Panc1 (cell line): ENCODE results near the gene SEC62. TPM values are rescaled to one million over a fixed set of nuclear protein-coding genes. Genes with fewer than 3 reads are reported as not detected.

ENCODE experiments used
- ATAC-seq: fragments of 200-7000 bp; cut with Tn5 transposase; 2 replicates; pipeline ENCODE4 v1.9.1; 2020; ENCODE audit warnings: mild to moderate bottlenecking, moderate library complexity
- BruUV-seq: library from RNA; stranded (reverse); fragments of 400-500 nt; replicated peaks from 2 replicates; lab custom pipeline; 2021; lab: Mats Ljungman, UMichigan
- CTCF ChIA-PET: fragments of 300-600 bp; sonication (Branson Sonifier 250); formaldehyde crosslinking; loops from one replicate; lab custom pipeline; 2022; ENCODE audit warnings: antibody characterized with exemption; lab: Charles Lee
- POLR2A ChIA-PET: fragments of 300-600 bp; sonication (Branson Sonifier 250); formaldehyde crosslinking; loops from one replicate; lab custom pipeline; 2022; ENCODE audit warnings: antibody characterized with exemption; lab: Charles Lee
- DNase-seq: peaks from one replicate; pipeline ENCODE4 v3.0.0-alpha.2; 2010; ENCODE audit warnings: low read depth, low spot score
- H3K27ac ChIP-seq: 2 replicates; pipeline ENCODE4 v1.5.1; 2011; ENCODE audit warnings: mild to moderate bottlenecking, low read length, inconsistent platforms
- H3K27me3 ChIP-seq: fragments of 200-500 bp; sonication (Bioruptor generic); 2 replicates; pipeline ENCODE4 v1.6.0; 2014; ENCODE audit warnings: low read length, inconsistent platforms; ENCODE audit not compliant: control insufficient read depth, insufficient read depth
- H3K36me3 ChIP-seq: fragments of 200-500 bp; sonication (Bioruptor generic); 2 replicates; pipeline ENCODE4 v1.5.1; 2014; ENCODE audit warnings: inconsistent platforms, mild to moderate bottlenecking, low read length, moderate library complexity; ENCODE audit not compliant: control insufficient read depth, insufficient read depth
- H3K4me1 ChIP-seq: 2 replicates; pipeline ENCODE4 v1.5.1; 2011; ENCODE audit warnings: inconsistent platforms, mild to moderate bottlenecking, low read length, moderate library complexity; ENCODE audit not compliant: control insufficient read depth, insufficient read depth
- H3K4me3 ChIP-seq, 2 experiments: 2 replicates each; pipeline ENCODE4 v1.5.1; 2011 to 2012; ENCODE audit warnings: low read depth in 2 of 2, low read length in 2 of 2, mild to moderate bottlenecking in 2 of 2, inconsistent platforms in 1 of 2, moderate library complexity in 1 of 2
- H3K9me3 ChIP-seq: fragments of 200-500 bp; sonication (Bioruptor generic); 2 replicates; pipeline ENCODE4 v1.5.1; 2014; ENCODE audit warnings: low read depth, mild to moderate bottlenecking, inconsistent platforms, low read length, moderate library complexity; ENCODE audit not compliant: control insufficient read depth, insufficient read depth
- POLR2AphosphoS5 ChIP-seq: IDR thresholded peaks from 2 replicates; pipeline ENCODE4 v1.6.1; 2012; ENCODE audit warnings: mild to moderate bottlenecking, low read depth, low read length, moderate library complexity
- SIN3A ChIP-seq: IDR thresholded peaks from 2 replicates; pipeline ENCODE4 v1.6.1; 2012; ENCODE audit warnings: low read depth, mild to moderate bottlenecking, low read length, moderate library complexity, borderline replicate concordance; ENCODE audit not compliant: insufficient read depth
- TCF7L2 ChIP-seq: IDR thresholded peaks from 2 replicates; pipeline ENCODE4 v1.6.1; 2011; ENCODE audit warnings: mild to moderate bottlenecking, low read depth, low read length, inconsistent platforms
- in situ Hi-C: cut with HindIII; loops from 2 replicates; pipeline ENCODE4 v1.10.0; 2016; ENCODE audit warnings: low sequenced_read_pairs, low pct_unique_long_range_greater_than_20kb
- intact Hi-C: fragments of 100-400 bp; cut with micrococcal nuclease; formaldehyde crosslinking; loops from one replicate; pipeline ENCODE4 v1.10.0; 2022; ENCODE audit not compliant: unreplicated experiment
- total RNA-seq: library from RNA; stranded (reverse); gene quantifications from one replicate; pipeline ENCODE4 v1.2.1, GENCODE V29; 2021; ENCODE audit not compliant: unreplicated experiment
- TF ChIP-seq, protein P1 (sequence below): fragments of 450-650 bp; IDR thresholded peaks from 2 replicates; pipeline ENCODE4 v1.5.1; 2017; ENCODE audit warnings: mild to moderate bottlenecking
- TF ChIP-seq, protein P2 (sequence below), 2 experiments: IDR thresholded peaks; 2 replicates each; pipeline ENCODE4 v1.6.1; 2011 to 2012; ENCODE audit warnings: low read depth in 2 of 2, control low read depth in 1 of 2, low read length in 1 of 2, mild to moderate bottlenecking in 1 of 2, moderate library complexity in 1 of 2; ENCODE audit not compliant: insufficient read depth in 1 of 2

SEC62 gene
- total RNA-seq, 1 experiment from 2014 or later, result 89.9 TPM

DNA sequence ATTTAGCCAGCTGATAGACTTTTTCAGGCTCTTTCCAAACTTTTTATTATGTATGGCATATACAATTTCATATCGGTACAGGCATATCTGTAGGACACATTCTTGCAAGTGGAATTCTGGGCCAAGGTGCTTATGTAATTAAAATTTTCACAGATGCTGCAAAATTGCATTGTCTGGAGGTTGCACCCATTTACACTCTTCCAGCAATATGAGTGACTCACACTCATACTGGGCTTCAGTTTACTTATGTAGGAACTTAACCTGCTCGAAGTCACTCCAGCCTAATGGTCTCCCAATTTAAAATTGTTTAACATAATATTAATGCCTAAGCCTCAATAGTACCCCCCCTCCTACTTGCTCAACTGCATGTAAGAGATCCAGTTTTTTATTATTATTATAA, 11.2 kb upstream of the SEC62 start:
- CTCF ChIA-PET, result no interaction called here
- Histone ChIP-seq H3K4me3 (no peak overlapping the region), H3K27ac (no peak overlapping the region), H3K9me3 (no peaks in the 10 kb centered on the region), H3K36me3 (no peaks in the 10 kb centered on the region), H3K27me3 (peaks cover 13% of the 10 kb centered on the region), H3K4me1 (no peaks in the 10 kb centered on the region)
- POLR2A ChIA-PET, result no interaction called here
- in situ Hi-C loops, result no loop called here
- BruUV-seq, result no TSS peak
- no peak for ATAC-seq
- TF ChIP-seq SIN3A (no peak), POLR2AphosphoS5 (no peak), TCF7L2 (no peak)
- TF ChIP-seq, protein P1, sequence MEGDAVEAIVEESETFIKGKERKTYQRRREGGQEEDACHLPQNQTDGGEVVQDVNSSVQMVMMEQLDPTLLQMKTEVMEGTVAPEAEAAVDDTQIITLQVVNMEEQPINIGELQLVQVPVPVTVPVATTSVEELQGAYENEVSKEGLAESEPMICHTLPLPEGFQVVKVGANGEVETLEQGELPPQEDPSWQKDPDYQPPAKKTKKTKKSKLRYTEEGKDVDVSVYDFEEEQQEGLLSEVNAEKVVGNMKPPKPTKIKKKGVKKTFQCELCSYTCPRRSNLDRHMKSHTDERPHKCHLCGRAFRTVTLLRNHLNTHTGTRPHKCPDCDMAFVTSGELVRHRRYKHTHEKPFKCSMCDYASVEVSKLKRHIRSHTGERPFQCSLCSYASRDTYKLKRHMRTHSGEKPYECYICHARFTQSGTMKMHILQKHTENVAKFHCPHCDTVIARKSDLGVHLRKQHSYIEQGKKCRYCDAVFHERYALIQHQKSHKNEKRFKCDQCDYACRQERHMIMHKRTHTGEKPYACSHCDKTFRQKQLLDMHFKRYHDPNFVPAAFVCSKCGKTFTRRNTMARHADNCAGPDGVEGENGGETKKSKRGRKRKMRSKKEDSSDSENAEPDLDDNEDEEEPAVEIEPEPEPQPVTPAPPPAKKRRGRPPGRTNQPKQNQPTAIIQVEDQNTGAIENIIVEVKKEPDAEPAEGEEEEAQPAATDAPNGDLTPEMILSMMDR, result no peak
- TF ChIP-seq, protein P2, sequence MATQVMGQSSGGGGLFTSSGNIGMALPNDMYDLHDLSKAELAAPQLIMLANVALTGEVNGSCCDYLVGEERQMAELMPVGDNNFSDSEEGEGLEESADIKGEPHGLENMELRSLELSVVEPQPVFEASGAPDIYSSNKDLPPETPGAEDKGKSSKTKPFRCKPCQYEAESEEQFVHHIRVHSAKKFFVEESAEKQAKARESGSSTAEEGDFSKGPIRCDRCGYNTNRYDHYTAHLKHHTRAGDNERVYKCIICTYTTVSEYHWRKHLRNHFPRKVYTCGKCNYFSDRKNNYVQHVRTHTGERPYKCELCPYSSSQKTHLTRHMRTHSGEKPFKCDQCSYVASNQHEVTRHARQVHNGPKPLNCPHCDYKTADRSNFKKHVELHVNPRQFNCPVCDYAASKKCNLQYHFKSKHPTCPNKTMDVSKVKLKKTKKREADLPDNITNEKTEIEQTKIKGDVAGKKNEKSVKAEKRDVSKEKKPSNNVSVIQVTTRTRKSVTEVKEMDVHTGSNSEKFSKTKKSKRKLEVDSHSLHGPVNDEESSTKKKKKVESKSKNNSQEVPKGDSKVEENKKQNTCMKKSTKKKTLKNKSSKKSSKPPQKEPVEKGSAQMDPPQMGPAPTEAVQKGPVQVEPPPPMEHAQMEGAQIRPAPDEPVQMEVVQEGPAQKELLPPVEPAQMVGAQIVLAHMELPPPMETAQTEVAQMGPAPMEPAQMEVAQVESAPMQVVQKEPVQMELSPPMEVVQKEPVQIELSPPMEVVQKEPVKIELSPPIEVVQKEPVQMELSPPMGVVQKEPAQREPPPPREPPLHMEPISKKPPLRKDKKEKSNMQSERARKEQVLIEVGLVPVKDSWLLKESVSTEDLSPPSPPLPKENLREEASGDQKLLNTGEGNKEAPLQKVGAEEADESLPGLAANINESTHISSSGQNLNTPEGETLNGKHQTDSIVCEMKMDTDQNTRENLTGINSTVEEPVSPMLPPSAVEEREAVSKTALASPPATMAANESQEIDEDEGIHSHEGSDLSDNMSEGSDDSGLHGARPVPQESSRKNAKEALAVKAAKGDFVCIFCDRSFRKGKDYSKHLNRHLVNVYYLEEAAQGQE (IDR thresholded peaks at IDR 0.05; ENCODE audit: insufficient read depth in 1 of 2, low read depth in 2 of 2, low read length in 1 of 2), result no peak
- no peak for DNase-seq
- intact Hi-C loops, result no loop called here

GRCh38 chr3:169964176-169964575, 2.4 kb upstream of the SEC62 start:
- ChIA-PET POLR2A (no interaction called here), CTCF (no interaction called here)
- Histone ChIP-seq H3K36me3 (peaks cover 5% of the 10 kb centered on the region; the same call in 1 of the 2 replicates), H3K27ac (no peak overlapping the region), H3K27me3 (peaks cover 10% of the 10 kb centered on the region; the same call in 1 of the 2 replicates), H3K4me1 (peaks cover 10% of the 10 kb centered on the region; the same call in 1 of the 2 replicates), H3K4me3 (no peak overlapping the region), H3K9me3 (no peaks in the 10 kb centered on the region)
- in situ Hi-C loops, result no loop called here
- DNase-seq, result no peak
- TF ChIP-seq, protein P1, result no peak
- TF ChIP-seq TCF7L2 (no peak), POLR2AphosphoS5 (no peak), SIN3A (no peak)
- TF ChIP-seq, protein P2 (IDR thresholded peaks at IDR 0.05; ENCODE audit: insufficient read depth in 1 of 2, low read depth in 2 of 2, low read length in 1 of 2), result no peak
- BruUV-seq, result no TSS peak
- intact Hi-C loops, result no loop called here
- no peak for ATAC-seq
